ENCODE data around the gene MYCN. TPM values are rescaled to one million over a fixed set of nuclear protein-coding genes. Genes with fewer than 3 reads are reported as not detected.

MYCN gene
- polyA plus RNA-seq, 1 of the 3 experiments (the other 2 are of a cell fraction), result 0.03 TPM

- 27% methylated on average over 4 of the region's 4 CpGs for WGBS (ENCODE audit: low lambda C conversion rate)
- no peak overlapping the region for H3K4me3 ChIP-seq (ENCODE audit: low read depth in 2 of 2, low read length in 1 of 2)
- H3F3A ChIP-seq (replicated peaks; ENCODE audit: insufficient read depth), result no peaks in the 10 kb centered on the region
- TF ChIP-seq USF1 (IDR thresholded peaks at IDR 0.05; ENCODE audit: borderline replicate concordance, low read depth), result no peak
- TF ChIP-seq RFX5 (IDR thresholded peaks at IDR 0.05; ENCODE audit: low read length), result no peak
- TF ChIP-seq YY1 (IDR thresholded peaks at IDR 0.05; ENCODE audit: low read depth), result no peak
- TF ChIP-seq RXRA (IDR thresholded peaks at IDR 0.05; ENCODE audit: borderline replicate concordance, low read depth), result no peak
- TF ChIP-seq MXI1 (IDR thresholded peaks at IDR 0.05; ENCODE audit: low read depth, low read length), result no peak
- TF ChIP-seq EZH2phosphoT487 (IDR thresholded peaks at IDR 0.05; ENCODE audit: borderline replicate concordance, low read depth), result no peak
- no peak for TF ChIP-seq JUND (IDR thresholded peaks at IDR 0.05)
- no peak for TF ChIP-seq TCF12 (IDR thresholded peaks at IDR 0.05)
- no peak for TF ChIP-seq NFIC (IDR thresholded peaks at IDR 0.05; ENCODE audit: borderline replicate concordance)
- TF ChIP-seq RAD21 (IDR thresholded peaks at IDR 0.05; ENCODE audit: low read length), result no peak
- no peak for TF ChIP-seq ZBTB33 (IDR thresholded peaks at IDR 0.05; ENCODE audit: borderline replicate concordance, low read depth)
- TF ChIP-seq ELF1 (IDR thresholded peaks at IDR 0.05), result no peak
- no peak for TF ChIP-seq TEAD4 (IDR thresholded peaks at IDR 0.05; ENCODE audit: borderline replicate concordance, insufficient read depth)
- no peak for TF ChIP-seq EP300 (IDR thresholded peaks at IDR 0.05; ENCODE audit: borderline replicate concordance in 1 of 2, low read depth in 1 of 2, low read length in 1 of 2)
- TF ChIP-seq MEF2A (IDR thresholded peaks at IDR 0.05; ENCODE audit: borderline replicate concordance, low read depth), result no peak
- TF ChIP-seq FOXJ3 (CRISPR knock-in tag; IDR thresholded peaks at IDR 0.05), result no peak
- no peak for TF ChIP-seq GABPA (IDR thresholded peaks at IDR 0.05; ENCODE audit: low read depth)
- TF ChIP-seq USF2 (IDR thresholded peaks at IDR 0.05; ENCODE audit: borderline replicate concordance, low read depth, low read length), result no peak
- TF ChIP-seq FOSL2 (IDR thresholded peaks at IDR 0.05; ENCODE audit: borderline replicate concordance, low read depth), result no peak
- no peaks in the 10 kb centered on the region for H4K20me1 ChIP-seq (ENCODE audit: insufficient read depth)
- peaks cover 0 to 2% of the 10 kb centered on the region in 2 experiments; a peak in 1 of 4 replicates for H3K4me1 ChIP-seq (ENCODE audit: control insufficient read depth in 1 of 2, insufficient read depth in 2 of 2, low read depth in 1 of 2, low read length in 1 of 2)
- CTCF ChIA-PET, result interaction anchor here (0.9 to 1.1 kb wide), 2 partner anchors 42 to 590 kb away, joined by 4 read pairs; no protein-coding TSS in a partner anchor
- H3K27me3 ChIP-seq (ENCODE audit: insufficient read depth), result no peaks in the 10 kb centered on the region
- no peaks in the 10 kb centered on the region for H3K79me2 ChIP-seq (ENCODE audit: insufficient read depth)
- no peaks in the 10 kb centered on the region for H3K36me3 ChIP-seq (replicated peaks in 1 of 2; ENCODE audit: control insufficient read depth in 1 of 2, insufficient read depth in 2 of 2, low read length in 1 of 2)
- H2AFZ ChIP-seq (ENCODE audit: low read depth), result no peak overlapping the region
- POLR2A ChIA-PET, result interaction anchor here (0.6 kb wide), 1 partner anchor 695 kb away, joined by 3 read pairs; no protein-coding TSS in a partner anchor
- no peak overlapping the region for H3K9ac ChIP-seq
- H3K27ac ChIP-seq (ENCODE audit: low read depth in 2 of 2, low read length in 1 of 2), result no peak overlapping the region
- H3K4me2 ChIP-seq, result no peak overlapping the region
- DNase-seq, result no peak
- H3K9me2 ChIP-seq, result no peaks in the 10 kb centered on the region
- peaks cover 23% of the 10 kb centered on the region for H3K9me3 ChIP-seq
Observed at GRCh38 chr2:15897431-15898098, 42.8 kb upstream of the MYCN start.
